ENCODE data around the gene RFX8.
"Not testable (repeated sequence)": the region's sequence is repeated elsewhere in the genome, so short reads cannot be mapped to it uniquely, and the experiment has no call there.

RFX8 gene

GRCh38 chr2:101375653-101376052, 99.3 kb downstream of the RFX8 start:
- no peak for DNase-seq (ENCODE audit: low read depth)

GRCh38 chr2:101374821-101375561, 99.9 kb downstream of the RFX8 start:
- no peak for DNase-seq (ENCODE audit: low read depth)

- DNase-seq (ENCODE audit: low read depth) = no peak
Measured at GRCh38 chr2:101372792-101373191, 102.1 kb downstream of the RFX8 start.

- DNase-seq (ENCODE audit: low read depth) = no peak
Measured at GRCh38 chr2:101371636-101372035, 103.3 kb downstream of the RFX8 start.

- no peak for DNase-seq (ENCODE audit: low read depth)
Measured at GRCh38 chr2:101369100-101369499, 105.8 kb downstream of the RFX8 start.

GRCh38 chr2:101368376-101368775, 106.5 kb downstream of the RFX8 start:
- no peak for DNase-seq (ENCODE audit: low read depth)

- DNase-seq (ENCODE audit: low read depth) = no peak
Measured at GRCh38 chr2:101367508-101367907, 107.4 kb downstream of the RFX8 start.

GRCh38 chr2:101364878-101365277, 110.0 kb downstream of the RFX8 start:
- DNase-seq (ENCODE audit: low read depth) = no peak

- DNase-seq (ENCODE audit: low read depth) = no peak
Measured at GRCh38 chr2:101362777-101363176, 112.1 kb downstream of the RFX8 start.

GRCh38 chr2:101362316-101362715, 112.6 kb downstream of the RFX8 start:
- DNase-seq (ENCODE audit: low read depth) = no peak

GRCh38 chr2:101361522-101361921, 113.4 kb downstream of the RFX8 start:
- no peak for DNase-seq (ENCODE audit: low read depth)

GRCh38 chr2:101361121-101361520, 113.8 kb downstream of the RFX8 start:
- no peak for DNase-seq (ENCODE audit: low read depth)

- no peak for DNase-seq (ENCODE audit: low read depth)
Measured at GRCh38 chr2:101360232-101360631, 114.7 kb downstream of the RFX8 start.

GRCh38 chr2:101359410-101359954, 115.4 kb downstream of the RFX8 start:
- no peak for DNase-seq (ENCODE audit: low read depth)

- no peak for DNase-seq (ENCODE audit: low read depth)
Measured at GRCh38 chr2:101357376-101357775, 117.5 kb downstream of the RFX8 start.

- DNase-seq (ENCODE audit: low read depth) = no peak
Measured at GRCh38 chr2:101356521-101356920, 118.4 kb downstream of the RFX8 start.

GRCh38 chr2:101356055-101356454, 118.9 kb downstream of the RFX8 start:
- DNase-seq (ENCODE audit: low read depth) = no peak

GRCh38 chr2:101355401-101356054, 119.4 kb downstream of the RFX8 start:
- no peak for DNase-seq (ENCODE audit: low read depth)

GRCh38 chr2:101354420-101355311, 120.2 kb downstream of the RFX8 start:
- no peak for DNase-seq (ENCODE audit: low read depth)

- not testable (repeated sequence) for DNase-seq (ENCODE audit: low read depth)
Measured at GRCh38 chr2:101352631-101353030, 122.3 kb downstream of the RFX8 start.

- no peak for DNase-seq (ENCODE audit: low read depth)
Measured at GRCh38 chr2:101351207-101351606, 123.7 kb downstream of the RFX8 start.

All from T follicular helper cell (primary cell).